Spleen (tissue), 11 donors: Measurements from ENCODE around the gene GHRH. TPM values are rescaled to one million over a fixed set of nuclear protein-coding genes. Genes with fewer than 3 reads are reported as not detected.

Experiments used
- DNase-seq: peaks from one replicate; pipeline ENCODE4 v3.0.0-alpha.2; 2020
- H3K27ac ChIP-seq, 8 donors: fragments of 200-600 bp; sonication (generic) in 7 of 8; 1 replicate in 4 of 8; 2 replicates in 4 of 8; pipeline versions ENCODE4 v1.5.0 to v1.8.0; 2016 to 2021; ENCODE audit warnings: inconsistent platforms in 4 of 8, mild to moderate bottlenecking in 4 of 8, moderate library complexity in 1 of 8
- H3K27me3 ChIP-seq, 7 donors: fragments of 200-600 bp; sonication (generic) in 6 of 7; replicated peaks in 1 of 7; 1 replicate in 4 of 7; 2 replicates in 3 of 7; pipeline versions ENCODE4 v1.5.0 to v1.8.0; 2016 to 2021; ENCODE audit warnings: inconsistent platforms in 3 of 7, mild to moderate bottlenecking in 1 of 7
- H3K36me3 ChIP-seq, 6 donors: fragments of 200-600 bp; sonication (generic) in 5 of 6; 1 replicate in 4 of 6; 2 replicates in 2 of 6; pipeline versions ENCODE4 v1.5.0 to v1.8.0; 2016 to 2021; ENCODE audit warnings: inconsistent platforms in 2 of 6
- H3K4me1 ChIP-seq, 6 donors: fragments of 200-600 bp; sonication (generic) in 5 of 6; 1 replicate in 3 of 6; 2 replicates in 3 of 6; pipeline versions ENCODE4 v1.5.0 to v1.8.0; 2016 to 2021; ENCODE audit warnings: inconsistent platforms in 3 of 6
- H3K4me3 ChIP-seq, 8 donors: fragments of 200-600 bp; sonication (generic) in 7 of 8; 1 replicate in 4 of 8; 2 replicates in 4 of 8; pipeline versions ENCODE4 v1.5.0 to v1.8.0; 2016 to 2021; ENCODE audit warnings: inconsistent platforms in 4 of 8, mild to moderate bottlenecking in 4 of 8, moderate library complexity in 2 of 8
- H3K9me3 ChIP-seq, 8 donors: fragments of 200-600 bp; sonication (generic) in 7 of 8; 1 replicate in 4 of 8; 2 replicates in 4 of 8; pipeline versions ENCODE4 v1.5.0 to v1.8.0; 2016 to 2021; ENCODE audit warnings: inconsistent platforms in 4 of 8
- POLR2A ChIP-seq, 3 donors: fragments of 450-650 bp; IDR thresholded peaks; one replicate each; pipeline ENCODE4 v1.5.1; 2017; ENCODE audit warnings: antibody characterized with exemption in 3 of 3, mild to moderate bottlenecking in 1 of 3
- POLR2AphosphoS5 ChIP-seq, 3 donors: sonication (generic); formaldehyde crosslinking; IDR thresholded peaks; one replicate each; pipeline ENCODE4 v1.5.1; 2017; ENCODE audit warnings: antibody characterized with exemption in 3 of 3
- WGBS, 5 donors: extraction: QIAGEN DNeasy Blood & Tissue Kit in 3 of 5; methylation state at CpG; one replicate each; pipeline versions ENCODE4 v1.1.5 to v1.1.7; 2013 to 2018; 5-methylcytosine and 5-hydroxymethylcytosine counted together
- intact Hi-C: fragments of 100-400 bp; cut with DNase I; formaldehyde crosslinking; loops from one replicate; pipeline ENCODE4 v1.15.0; 2023; ENCODE audit warnings: low total_unique reads
- polyA plus RNA-seq, 3 donors: library from polyadenylated mRNA; stranded (reverse); fragments of 200-250 nt; gene quantifications; one replicate each; pipeline ENCODE4 v1.2.1, GENCODE V29; 2013
- total RNA-seq, 7 donors: library from RNA; depleted of rRNA in 3 of 7; stranded (reverse); fragments of >200 nt in 3 of 7; fragmentation: NEBNext Ultra II Directional in 4 of 7; extraction: Animal tissue kit (Norgen Biotek cat#: 25700) in 4 of 7; gene quantifications; one replicate each; pipeline versions ENCODE4 v1.1.0 to v1.2.1, GENCODE V29; 2016 to 2021
- TF ChIP-seq, protein P1 (sequence below), 11 experiments: fragments of 200-600 bp in 7 of 11; fragments of 450-650 bp in 4 of 11; sonication (generic) in 4 of 11; IDR thresholded peaks in 8 of 11; conservative IDR thresholded peaks in 3 of 11; 1 replicate in 7 of 11; 2 replicates in 4 of 11; pipeline versions ENCODE4 v1.4.0 to v1.8.0; 2016 to 2021; ENCODE audit warnings: antibody characterized with exemption in 11 of 11, inconsistent platforms in 4 of 11, mild to moderate bottlenecking in 1 of 11
- donor health status: healthy with polysubstance abuse.
- donor health status: DM: no; HTN: no; CAD: no; lungs with moderate emphysema.
- donor health status: DM: no; HTN: no; CAD: no.
- donor health status: Bipolar disorder and iron deficiency.
- donor health status: healthy.
- donor health status: DM: no; HTN: no; CAD: no.
- donor health status: DM: yes; HTN: yes; CAD: no.

Gene GHRH
- total and polyA plus RNA-seq, 10 donors, result not detected

DNA sequence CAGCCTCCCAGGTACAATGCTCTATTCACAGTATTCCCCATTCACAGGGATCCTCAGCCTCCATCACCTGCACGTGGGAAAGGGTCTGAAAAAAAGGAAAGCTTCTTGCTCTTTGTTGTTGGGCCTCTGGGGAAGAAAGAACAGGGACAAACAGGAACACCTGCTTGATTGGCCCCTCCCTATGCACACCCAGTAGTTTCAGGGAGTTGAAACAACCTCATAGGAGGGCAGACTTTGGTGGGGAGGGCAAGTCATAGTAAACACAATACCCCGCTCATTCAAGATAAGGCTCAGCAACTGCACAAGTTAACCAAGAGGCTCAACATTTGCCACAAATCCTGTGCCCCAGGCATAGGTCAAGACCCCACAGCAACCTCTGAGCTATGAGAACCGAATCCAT, 1.7 kb downstream of the GHRH start:
- H3K27ac ChIP-seq, result no peak overlapping the region
- 64 to 80% (median 74%) methylated on average over 3 of the region's 3 CpGs for WGBS, 5 donors
- intact Hi-C loops, result no loop called here
- no peaks in the 10 kb centered on the region for H3K36me3 ChIP-seq
- H3K27me3 ChIP-seq, result peaks cover 0 to 43% (median 0%) of the 10 kb centered on the region in 7 donors
- H3K4me3 ChIP-seq, result no peak overlapping the region
- H3K4me1 ChIP-seq, result peaks cover 0 to 8% (median 2%) of the 10 kb centered on the region in 6 donors
- TF ChIP-seq POLR2A (IDR thresholded peaks at IDR 0.05) (no peak), POLR2AphosphoS5 (IDR thresholded peaks at IDR 0.05) (no peak)
- TF ChIP-seq, protein P1, sequence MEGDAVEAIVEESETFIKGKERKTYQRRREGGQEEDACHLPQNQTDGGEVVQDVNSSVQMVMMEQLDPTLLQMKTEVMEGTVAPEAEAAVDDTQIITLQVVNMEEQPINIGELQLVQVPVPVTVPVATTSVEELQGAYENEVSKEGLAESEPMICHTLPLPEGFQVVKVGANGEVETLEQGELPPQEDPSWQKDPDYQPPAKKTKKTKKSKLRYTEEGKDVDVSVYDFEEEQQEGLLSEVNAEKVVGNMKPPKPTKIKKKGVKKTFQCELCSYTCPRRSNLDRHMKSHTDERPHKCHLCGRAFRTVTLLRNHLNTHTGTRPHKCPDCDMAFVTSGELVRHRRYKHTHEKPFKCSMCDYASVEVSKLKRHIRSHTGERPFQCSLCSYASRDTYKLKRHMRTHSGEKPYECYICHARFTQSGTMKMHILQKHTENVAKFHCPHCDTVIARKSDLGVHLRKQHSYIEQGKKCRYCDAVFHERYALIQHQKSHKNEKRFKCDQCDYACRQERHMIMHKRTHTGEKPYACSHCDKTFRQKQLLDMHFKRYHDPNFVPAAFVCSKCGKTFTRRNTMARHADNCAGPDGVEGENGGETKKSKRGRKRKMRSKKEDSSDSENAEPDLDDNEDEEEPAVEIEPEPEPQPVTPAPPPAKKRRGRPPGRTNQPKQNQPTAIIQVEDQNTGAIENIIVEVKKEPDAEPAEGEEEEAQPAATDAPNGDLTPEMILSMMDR (IDR thresholded peaks at IDR 0.05 in 8 of 11, conservative IDR thresholded peaks at IDR 0.05 in 3 of 11), result no peak
- H3K9me3 ChIP-seq, result peaks cover 0 to under 1% (median 0%) of the 10 kb centered on the region in 8 donors
- no peak for DNase-seq

DNA sequence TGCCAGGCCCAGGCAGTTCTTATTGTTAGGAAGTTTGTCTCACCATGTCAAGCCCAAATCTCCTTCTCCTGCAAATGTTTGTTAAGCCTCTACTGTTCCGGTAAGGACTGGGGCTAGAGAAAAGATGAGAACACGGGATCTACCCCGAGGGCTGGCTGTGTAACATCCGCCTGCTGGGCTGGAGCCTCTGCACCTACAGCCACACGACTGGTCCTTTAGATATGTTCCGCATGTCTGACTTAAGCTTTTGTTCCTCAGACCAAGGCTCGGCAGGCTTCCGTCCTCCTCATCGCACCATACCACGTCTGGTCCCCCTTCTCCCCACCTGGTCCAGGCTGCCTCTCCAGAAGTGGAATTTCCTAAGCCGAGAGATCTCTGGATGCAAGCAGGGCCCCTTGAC, 2.6 kb downstream of the GHRH start:
- Histone ChIP-seq H3K4me3 (no peak overlapping the region), H3K36me3 (no peaks in the 10 kb centered on the region), H3K27ac (no peak overlapping the region), H3K27me3 (peaks cover 0 to 43% (median 0%) of the 10 kb centered on the region in 7 donors), H3K9me3 (peaks cover 0 to 9% (median 0%) of the 10 kb centered on the region in 8 donors), H3K4me1 (peaks cover 0 to 4% (median 0%) of the 10 kb centered on the region in 6 donors)
- intact Hi-C loops, result no loop called here
- WGBS, 5 donors, result 86 to 94% (median 90%) methylated on average over 11 of the region's 11 CpGs
- no peak for DNase-seq
- TF ChIP-seq POLR2AphosphoS5 (IDR thresholded peaks at IDR 0.05) (no peak), POLR2A (IDR thresholded peaks at IDR 0.05) (no peak)
- TF ChIP-seq, protein P1 (IDR thresholded peaks at IDR 0.05 in 8 of 11, conservative IDR thresholded peaks at IDR 0.05 in 3 of 11), result no peak

DNA sequence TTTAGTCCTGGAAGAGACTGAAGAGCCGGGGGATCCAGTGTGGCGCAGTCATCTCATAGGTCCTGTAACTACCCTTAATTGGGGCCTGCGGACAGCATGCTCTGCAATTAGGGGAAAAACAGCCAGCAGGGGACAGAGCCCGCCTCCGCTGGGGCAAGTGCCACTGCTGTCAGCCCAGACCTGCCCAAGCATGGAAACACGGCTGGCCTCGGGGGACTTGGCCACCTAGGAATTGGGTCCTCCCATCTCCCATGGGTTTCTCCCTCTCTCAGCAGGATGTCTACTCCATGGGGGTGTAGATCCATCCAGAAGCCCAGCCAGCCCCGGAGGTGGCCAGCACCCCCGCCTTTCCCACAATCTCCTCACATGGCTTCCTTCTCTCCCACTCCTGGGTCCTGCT, 3.6 kb downstream of the GHRH start:
- no peak for DNase-seq
- Histone ChIP-seq H3K36me3 (no peaks in the 10 kb centered on the region), H3K27me3 (peaks cover 0 to 43% (median 0%) of the 10 kb centered on the region in 7 donors), H3K4me1 (peaks cover 0 to 4% (median 0%) of the 10 kb centered on the region in 6 donors), H3K4me3 (no peak overlapping the region), H3K9me3 (peaks cover 0 to 11% (median 0%) of the 10 kb centered on the region in 8 donors), H3K27ac (no peak overlapping the region)
- WGBS, 5 donors, result 75 to 91% (median 80%) methylated on average over 7 to 9 of the region's 9 CpGs
- intact Hi-C loops, result no loop called here
- TF ChIP-seq POLR2AphosphoS5 (IDR thresholded peaks at IDR 0.05) (no peak), POLR2A (IDR thresholded peaks at IDR 0.05) (no peak)
- TF ChIP-seq, protein P1 (IDR thresholded peaks at IDR 0.05 in 8 of 11, conservative IDR thresholded peaks at IDR 0.05 in 3 of 11), result no peak

DNA sequence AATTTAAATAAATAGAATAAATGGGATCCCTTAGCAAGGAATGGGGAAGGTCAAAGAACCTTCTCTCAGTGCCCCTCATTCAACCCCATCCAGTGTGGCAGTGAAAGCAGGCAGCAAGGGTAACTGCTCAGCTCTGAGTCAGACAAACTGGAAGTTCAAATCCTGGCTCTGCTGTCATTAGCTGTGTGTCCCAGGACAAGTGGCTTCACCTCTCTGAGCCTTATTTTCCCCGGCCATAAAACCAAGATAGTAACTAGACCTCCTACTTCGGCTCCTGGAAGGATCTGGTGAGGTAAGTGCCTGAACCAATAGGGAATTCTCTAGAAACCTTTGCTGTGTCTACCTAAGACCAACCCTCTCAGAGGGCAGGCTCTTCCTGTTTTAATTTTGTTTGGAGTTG, 4.1 kb downstream of the GHRH start:
- Histone ChIP-seq H3K27me3 (peaks cover 0 to 39% (median 0%) of the 10 kb centered on the region in 7 donors), H3K9me3 (peaks cover 0 to 11% (median 0%) of the 10 kb centered on the region in 8 donors), H3K27ac (no peak overlapping the region), H3K4me3 (no peak overlapping the region), H3K4me1 (peaks cover 0 to 4% (median 0%) of the 10 kb centered on the region in 6 donors), H3K36me3 (no peaks in the 10 kb centered on the region)
- DNase-seq, result no peak
- intact Hi-C loops, result no loop called here
- no peak for TF ChIP-seq POLR2AphosphoS5 (IDR thresholded peaks at IDR 0.05)
- TF ChIP-seq, protein P1 (IDR thresholded peaks at IDR 0.05 in 8 of 11, conservative IDR thresholded peaks at IDR 0.05 in 3 of 11), result no peak
- WGBS, 5 donors, result 70 to 95% (median 76%) methylated on average over 2 of the region's 2 CpGs
